ENCODE data around the gene SPEF1.
A peak's percentile ranks its signal among the peaks of the same experiment; 100 is the strongest.

Gene SPEF1

DNA sequence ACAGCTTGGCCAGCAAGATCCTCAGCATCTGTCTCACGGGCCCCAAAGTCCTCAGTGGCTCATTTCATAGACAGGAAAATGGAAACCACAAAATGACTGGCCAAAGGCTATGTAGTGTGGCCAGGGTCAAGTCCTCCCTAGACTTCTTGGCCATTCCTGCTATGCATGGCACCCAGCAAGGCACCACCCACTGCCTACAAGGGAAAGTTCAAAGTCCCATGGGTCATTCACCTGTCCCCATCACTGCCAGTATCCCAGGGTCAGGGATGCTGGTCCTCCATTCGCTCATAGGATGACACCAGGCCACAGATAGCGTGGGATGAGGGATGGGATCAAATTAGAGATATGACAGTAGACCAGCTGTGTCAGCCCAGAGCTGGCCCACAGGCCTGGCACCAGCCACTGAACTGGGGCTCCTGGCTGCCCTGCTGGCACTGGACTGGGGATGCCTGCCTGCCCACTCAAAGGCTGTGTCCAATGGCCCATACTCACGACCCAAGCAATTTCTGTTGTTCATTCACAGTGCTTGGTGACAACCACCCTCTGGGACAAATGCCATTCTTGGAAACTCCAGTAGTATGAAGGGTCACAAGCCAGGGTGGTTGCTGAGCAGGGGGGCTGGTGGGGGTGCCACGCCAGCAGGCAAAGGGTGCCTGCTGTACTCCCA, 25.3 kb downstream of the SPEF1 start:
- Histone ChIP-seq H3K27ac (ENCODE audit: low read depth, low read length) (peak overlapping the region; percentile 29), H3K9ac (ENCODE audit: low read length in 5 of 5) (peak overlapping the region in 1 of 5 donors; percentile 41), H3K27me3 (ENCODE audit: control insufficient read depth in 5 of 5, insufficient read depth in 4 of 5, low read length in 5 of 5) (no peaks in the 10 kb centered on the region), H3K36me3 (ENCODE audit: control insufficient read depth in 5 of 5, insufficient read depth in 5 of 5, low read length in 5 of 5) (peaks cover 0 to 48% (median 28%) of the 10 kb centered on the region in 5 donors), H3K4me3 (ENCODE audit: low read depth in 1 of 5, low read length in 5 of 5) (no peak overlapping the region), H3K4me1 (ENCODE audit: control insufficient read depth in 5 of 5, insufficient read depth in 5 of 5, low read length in 5 of 5) (peaks cover 3 to 84% (median 67%) of the 10 kb centered on the region in 5 donors), H3K9me3 (ENCODE audit: control insufficient read depth in 5 of 5, low read length in 5 of 5) (no peaks in the 10 kb centered on the region)

DNA sequence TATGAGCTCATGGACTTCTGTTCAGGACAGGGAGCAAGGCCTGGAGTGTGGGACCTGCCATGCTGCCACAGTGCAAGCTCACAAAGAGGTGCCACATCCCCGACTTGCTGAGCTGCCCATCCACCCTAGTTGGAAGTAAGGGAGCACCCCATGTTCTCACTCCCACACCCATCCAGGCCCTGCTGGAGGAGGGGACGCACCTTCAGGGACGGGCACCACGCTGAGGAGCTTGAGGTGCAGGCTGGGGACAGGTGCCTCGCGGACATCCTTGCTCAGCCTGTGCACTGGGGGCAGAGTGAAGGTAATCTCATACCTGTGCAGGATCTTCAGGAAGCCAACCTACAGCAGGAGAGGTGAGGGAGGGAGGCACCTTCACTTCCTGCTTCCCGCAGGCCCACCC, 26.0 kb downstream of the SPEF1 start:
- H3K9ac ChIP-seq (ENCODE audit: low read length in 5 of 5) = peak overlapping the region in 1 of 5 donors; percentile 2
- H3K9me3 ChIP-seq (ENCODE audit: control insufficient read depth in 5 of 5, low read length in 5 of 5) = no peaks in the 10 kb centered on the region
- H3K36me3 ChIP-seq (ENCODE audit: control insufficient read depth in 5 of 5, insufficient read depth in 5 of 5, low read length in 5 of 5) = peaks cover 0 to 55% (median 32%) of the 10 kb centered on the region in 5 donors
- H3K27me3 ChIP-seq (ENCODE audit: control insufficient read depth in 5 of 5, insufficient read depth in 4 of 5, low read length in 5 of 5) = no peaks in the 10 kb centered on the region
- no peak overlapping the region for H3K27ac ChIP-seq (ENCODE audit: low read depth, low read length)
- H3K4me1 ChIP-seq (ENCODE audit: control insufficient read depth in 5 of 5, insufficient read depth in 5 of 5, low read length in 5 of 5) = peaks cover 3 to 81% (median 63%) of the 10 kb centered on the region in 5 donors
- no peak overlapping the region for H3K4me3 ChIP-seq (ENCODE audit: low read depth in 1 of 5, low read length in 5 of 5)

DNA sequence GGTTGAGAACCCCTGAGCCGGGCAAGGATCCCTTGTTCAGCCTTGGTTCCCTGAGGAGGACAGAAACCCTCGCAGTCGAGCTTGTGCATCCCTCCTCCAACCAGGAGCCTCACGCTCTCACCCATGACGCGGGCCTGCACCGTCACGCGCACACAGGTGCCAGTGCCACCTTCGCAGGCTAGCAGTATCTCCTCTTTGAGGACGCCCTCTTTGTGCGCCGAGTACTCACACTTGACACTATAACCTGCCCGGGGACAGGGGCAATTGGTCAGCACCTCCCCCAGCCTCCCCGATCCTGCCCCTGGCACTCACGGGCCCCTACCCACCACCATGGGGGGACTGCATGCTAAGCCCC, 27.0 kb downstream of the SPEF1 start:
- Histone ChIP-seq H3K36me3 (ENCODE audit: control insufficient read depth in 5 of 5, insufficient read depth in 5 of 5, low read length in 5 of 5) (peaks cover 0 to 60% (median 42%) of the 10 kb centered on the region in 5 donors), H3K27ac (ENCODE audit: low read depth, low read length) (no peak overlapping the region), H3K27me3 (ENCODE audit: control insufficient read depth in 5 of 5, insufficient read depth in 4 of 5, low read length in 5 of 5) (no peaks in the 10 kb centered on the region), H3K9ac (ENCODE audit: low read length in 5 of 5) (no peak overlapping the region), H3K9me3 (ENCODE audit: control insufficient read depth in 5 of 5, low read length in 5 of 5) (no peaks in the 10 kb centered on the region), H3K4me1 (ENCODE audit: control insufficient read depth in 5 of 5, insufficient read depth in 5 of 5, low read length in 5 of 5) (peaks cover 0 to 71% (median 53%) of the 10 kb centered on the region in 5 donors), H3K4me3 (ENCODE audit: low read depth in 1 of 5, low read length in 5 of 5) (no peak overlapping the region)

DNA sequence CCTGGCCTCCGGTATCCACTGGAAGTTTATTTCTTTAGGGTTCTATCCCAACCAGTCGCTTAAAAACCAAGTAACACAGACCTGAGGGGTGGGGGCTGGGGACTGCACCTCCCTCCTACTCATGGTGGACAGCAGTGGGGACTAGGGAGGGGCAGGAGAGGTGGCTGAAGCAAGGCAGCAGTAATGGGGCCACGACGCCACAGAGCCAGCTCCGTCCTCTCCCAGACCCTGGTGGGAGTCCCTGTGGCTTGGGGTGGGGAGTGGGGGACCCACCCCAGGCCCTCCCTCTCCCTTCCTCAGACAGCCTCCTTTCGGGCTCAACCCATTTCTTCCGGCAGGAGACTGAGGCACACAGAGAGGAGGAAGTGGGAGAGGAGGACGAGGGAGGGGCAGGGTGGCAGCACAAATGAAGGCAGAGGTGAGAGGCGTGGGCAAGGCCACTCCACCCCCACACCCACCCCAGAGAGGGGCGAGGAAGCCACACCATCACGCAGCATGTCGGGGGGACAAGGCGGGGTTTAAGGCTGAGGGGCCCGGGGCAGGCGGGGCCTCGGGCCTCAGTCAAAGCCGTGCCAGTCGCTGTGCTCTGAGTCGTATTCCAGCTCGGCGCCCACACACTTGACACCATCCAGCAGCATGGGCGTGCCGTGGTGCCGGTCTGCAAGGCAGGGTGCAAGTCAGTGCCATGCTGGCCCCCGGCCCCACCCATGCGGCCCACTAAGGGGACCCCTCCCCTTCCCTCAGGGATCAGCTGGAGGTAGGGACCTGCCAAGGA, 27.6 kb downstream of the SPEF1 start:
- Histone ChIP-seq H3K4me1 (ENCODE audit: control insufficient read depth in 5 of 5, insufficient read depth in 5 of 5, low read length in 5 of 5) (peaks cover 0 to 66% (median 48%) of the 10 kb centered on the region in 5 donors), H3K36me3 (ENCODE audit: control insufficient read depth in 5 of 5, insufficient read depth in 5 of 5, low read length in 5 of 5) (peaks cover 0 to 61% (median 47%) of the 10 kb centered on the region in 5 donors), H3K9me3 (ENCODE audit: control insufficient read depth in 5 of 5, low read length in 5 of 5) (no peaks in the 10 kb centered on the region), H3K27me3 (ENCODE audit: control insufficient read depth in 5 of 5, insufficient read depth in 4 of 5, low read length in 5 of 5) (no peaks in the 10 kb centered on the region), H3K9ac (ENCODE audit: low read length in 5 of 5) (peak overlapping the region in 1 of 5 donors; percentile 50), H3K27ac (ENCODE audit: low read depth, low read length) (no peak overlapping the region), H3K4me3 (ENCODE audit: low read depth in 1 of 5, low read length in 5 of 5) (no peak overlapping the region)

DNA sequence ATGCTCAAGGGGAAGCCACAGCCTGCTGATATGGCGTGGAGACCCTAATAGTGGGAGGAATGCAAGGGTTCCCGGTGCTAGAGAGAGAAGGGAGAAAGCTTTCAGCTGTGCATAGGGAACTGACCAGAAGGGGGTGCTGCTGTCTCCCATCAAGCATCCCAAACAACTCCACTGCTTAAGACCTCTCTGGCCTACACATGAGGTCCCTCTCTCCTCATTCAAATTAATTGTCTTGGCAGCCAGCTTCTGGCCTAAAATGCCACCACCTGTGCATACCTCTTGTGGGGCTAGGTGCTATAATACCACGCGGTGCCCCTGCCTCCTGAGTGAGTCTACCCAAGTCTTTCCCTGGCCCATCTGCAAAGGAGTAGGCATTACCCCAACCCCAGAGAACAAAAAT, 28.1 kb downstream of the SPEF1 start:
- no peaks in the 10 kb centered on the region for H3K27me3 ChIP-seq (ENCODE audit: control insufficient read depth in 5 of 5, insufficient read depth in 4 of 5, low read length in 5 of 5)
- peaks cover 0 to 62% (median 49%) of the 10 kb centered on the region in 5 donors for H3K36me3 ChIP-seq (ENCODE audit: control insufficient read depth in 5 of 5, insufficient read depth in 5 of 5, low read length in 5 of 5)
- peaks cover 0 to 60% (median 43%) of the 10 kb centered on the region in 5 donors for H3K4me1 ChIP-seq (ENCODE audit: control insufficient read depth in 5 of 5, insufficient read depth in 5 of 5, low read length in 5 of 5)
- H3K27ac ChIP-seq (ENCODE audit: low read depth, low read length) = no peak overlapping the region
- H3K4me3 ChIP-seq (ENCODE audit: low read depth in 1 of 5, low read length in 5 of 5) = no peak overlapping the region
- H3K9me3 ChIP-seq (ENCODE audit: control insufficient read depth in 5 of 5, low read length in 5 of 5) = no peaks in the 10 kb centered on the region
- H3K9ac ChIP-seq (ENCODE audit: low read length in 5 of 5) = peak overlapping the region in 1 of 5 donors; percentile 50

DNA sequence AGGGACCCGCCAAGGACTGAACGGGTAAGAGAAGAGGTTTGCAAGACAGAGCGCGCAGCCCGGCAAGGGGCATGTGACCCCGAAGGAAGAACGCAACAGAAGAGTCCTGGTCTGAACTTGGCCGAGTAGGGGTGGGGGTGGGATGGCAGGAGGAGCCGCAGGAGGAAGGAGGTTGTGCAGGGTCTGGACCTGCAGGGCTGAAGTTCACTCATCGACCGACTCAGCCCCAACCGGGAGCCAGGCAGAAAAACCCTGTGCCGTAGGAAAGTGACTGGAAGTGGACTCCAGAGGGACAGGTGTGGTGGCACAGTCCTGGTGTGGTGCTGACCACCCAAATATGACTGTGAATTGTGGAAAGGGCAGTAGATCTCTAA, 28.9 kb downstream of the SPEF1 start:
- Histone ChIP-seq H3K4me1 (ENCODE audit: control insufficient read depth in 5 of 5, insufficient read depth in 5 of 5, low read length in 5 of 5) (peaks cover 0 to 53% (median 36%) of the 10 kb centered on the region in 5 donors), H3K4me3 (ENCODE audit: low read depth in 1 of 5, low read length in 5 of 5) (peak overlapping the region in 2 of 5 donors; percentile 22 to 38), H3K27ac (ENCODE audit: low read depth, low read length) (no peak overlapping the region), H3K9me3 (ENCODE audit: control insufficient read depth in 5 of 5, low read length in 5 of 5) (no peaks in the 10 kb centered on the region), H3K27me3 (ENCODE audit: control insufficient read depth in 5 of 5, insufficient read depth in 4 of 5, low read length in 5 of 5) (no peaks in the 10 kb centered on the region), H3K9ac (ENCODE audit: low read length in 5 of 5) (no peak overlapping the region), H3K36me3 (ENCODE audit: control insufficient read depth in 5 of 5, insufficient read depth in 5 of 5, low read length in 5 of 5) (peaks cover 0 to 67% (median 53%) of the 10 kb centered on the region in 5 donors)

DNA sequence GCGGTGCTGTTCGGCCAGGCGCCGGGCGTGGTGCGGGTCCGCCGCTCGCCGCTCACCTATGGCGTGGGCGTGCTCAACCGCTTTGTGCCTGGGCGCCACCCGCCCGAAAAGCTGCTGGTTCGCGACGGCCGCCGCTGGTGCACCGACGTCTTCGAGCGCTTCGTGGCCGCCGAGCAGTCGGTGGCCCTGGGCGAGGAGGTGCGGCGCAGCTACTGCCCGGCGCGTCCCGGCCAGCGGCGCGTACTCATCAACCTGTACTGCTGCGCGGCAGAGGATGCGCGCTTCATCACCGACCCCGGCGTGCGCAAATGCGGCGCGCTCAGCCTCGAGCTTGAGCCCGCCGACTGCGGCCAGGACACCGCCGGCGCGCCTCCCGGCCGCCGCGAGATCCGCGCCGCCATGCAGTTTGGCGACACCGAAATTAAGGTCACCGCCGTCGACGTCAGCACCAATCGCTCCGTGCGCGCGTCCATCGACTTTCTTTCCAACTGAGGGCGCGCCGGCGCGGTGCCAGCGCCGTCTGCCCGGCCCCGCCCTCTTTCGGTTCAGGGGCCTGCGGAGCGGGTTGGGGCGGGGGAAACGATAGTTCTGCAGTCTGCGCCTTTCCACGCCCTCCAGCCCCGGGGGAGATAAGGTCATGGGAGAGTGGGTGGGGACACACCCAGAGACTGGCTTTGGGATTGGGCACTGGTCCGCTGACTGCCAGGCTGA, 29.4 kb downstream of the SPEF1 start:
- H3K9me3 ChIP-seq (ENCODE audit: control insufficient read depth in 5 of 5, low read length in 5 of 5) = no peaks in the 10 kb centered on the region
- H3K4me1 ChIP-seq (ENCODE audit: control insufficient read depth in 5 of 5, insufficient read depth in 5 of 5, low read length in 5 of 5) = peaks cover 3 to 52% (median 35%) of the 10 kb centered on the region in 5 donors
- no peak overlapping the region for H3K9ac ChIP-seq (ENCODE audit: low read length in 5 of 5)
- peak overlapping the region in 2 of 5 donors; percentile 22 to 38 for H3K4me3 ChIP-seq (ENCODE audit: low read depth in 1 of 5, low read length in 5 of 5)
- H3K27ac ChIP-seq (ENCODE audit: low read depth, low read length) = no peak overlapping the region
- H3K36me3 ChIP-seq (ENCODE audit: control insufficient read depth in 5 of 5, insufficient read depth in 5 of 5, low read length in 5 of 5) = peaks cover 0 to 72% (median 59%) of the 10 kb centered on the region in 5 donors
- peaks cover 0 to 2% (median 0%) of the 10 kb centered on the region in 5 donors for H3K27me3 ChIP-seq (ENCODE audit: control insufficient read depth in 5 of 5, insufficient read depth in 4 of 5, low read length in 5 of 5)

DNA sequence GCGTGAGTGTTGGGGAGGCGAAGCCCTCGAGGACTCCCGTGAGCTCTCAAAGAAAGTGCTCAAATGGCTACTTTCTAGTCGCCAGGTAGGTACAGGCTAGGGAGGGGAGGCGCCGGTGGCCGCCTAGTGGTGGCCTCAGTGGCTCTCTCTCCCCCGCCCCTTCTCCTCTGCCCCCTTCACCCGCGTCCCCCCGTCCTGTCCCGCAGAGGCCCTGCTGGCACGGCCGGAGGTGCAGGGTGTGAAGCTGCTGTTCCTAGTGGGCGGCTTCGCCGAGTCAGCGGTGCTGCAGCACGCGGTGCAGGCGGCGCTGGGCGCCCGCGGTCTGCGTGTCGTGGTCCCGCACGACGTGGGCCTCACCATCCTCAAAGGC, 30.0 kb downstream of the SPEF1 start:
- no peaks in the 10 kb centered on the region for H3K9me3 ChIP-seq (ENCODE audit: control insufficient read depth in 5 of 5, low read length in 5 of 5)
- H3K27me3 ChIP-seq (ENCODE audit: control insufficient read depth in 5 of 5, insufficient read depth in 4 of 5, low read length in 5 of 5) = peaks cover 0 to 3% (median 0%) of the 10 kb centered on the region in 5 donors
- H3K4me1 ChIP-seq (ENCODE audit: control insufficient read depth in 5 of 5, insufficient read depth in 5 of 5, low read length in 5 of 5) = peaks cover 3 to 46% (median 33%) of the 10 kb centered on the region in 5 donors
- H3K27ac ChIP-seq (ENCODE audit: low read depth, low read length) = no peak overlapping the region
- H3K4me3 ChIP-seq (ENCODE audit: low read depth in 1 of 5, low read length in 5 of 5) = no peak overlapping the region
- no peak overlapping the region for H3K9ac ChIP-seq (ENCODE audit: low read length in 5 of 5)
- peaks cover 0 to 76% (median 63%) of the 10 kb centered on the region in 5 donors for H3K36me3 ChIP-seq (ENCODE audit: control insufficient read depth in 5 of 5, insufficient read depth in 5 of 5, low read length in 5 of 5)

DNA sequence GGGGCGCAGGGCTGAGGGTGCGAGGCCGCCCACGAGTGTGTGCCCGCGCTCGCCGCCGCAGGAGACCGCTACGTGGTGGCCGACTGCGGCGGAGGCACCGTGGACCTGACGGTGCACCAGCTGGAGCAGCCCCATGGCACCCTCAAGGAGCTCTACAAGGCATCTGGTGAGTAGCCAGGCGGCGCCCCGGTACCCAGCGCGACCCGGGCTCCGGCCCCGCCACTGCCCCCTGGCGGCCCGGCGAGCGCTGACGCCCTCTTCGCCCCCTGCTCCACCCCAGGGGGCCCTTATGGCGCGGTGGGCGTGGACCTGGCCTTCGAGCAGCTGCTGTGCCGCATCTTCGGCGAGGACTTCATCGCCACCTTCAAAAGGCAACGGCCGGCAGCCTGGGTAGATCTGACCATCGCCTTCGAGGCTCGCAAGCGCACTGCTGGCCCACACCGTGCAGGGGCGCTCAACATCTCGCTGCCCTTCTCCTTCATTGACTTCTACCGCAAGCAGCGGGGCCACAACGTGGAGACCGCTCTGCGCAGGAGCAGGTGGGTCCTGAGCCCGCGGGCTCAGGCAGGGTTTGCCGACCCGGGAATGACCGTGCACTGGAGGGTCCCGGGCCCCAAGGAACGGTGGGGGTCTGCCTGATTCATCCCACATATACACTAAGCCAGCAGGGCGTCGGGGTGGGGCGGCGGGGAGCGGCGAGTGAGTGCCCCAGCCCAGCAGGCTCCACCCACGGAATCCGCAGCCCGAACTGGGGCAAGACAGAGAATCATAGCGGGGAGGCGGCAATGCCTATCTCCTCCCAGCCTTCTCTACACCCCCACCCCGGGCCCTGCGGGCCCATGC, 31.3 kb downstream of the SPEF1 start:
- peaks cover 3 to 37% (median 25%) of the 10 kb centered on the region in 5 donors for H3K4me1 ChIP-seq (ENCODE audit: control insufficient read depth in 5 of 5, insufficient read depth in 5 of 5, low read length in 5 of 5)
- H3K36me3 ChIP-seq (ENCODE audit: control insufficient read depth in 5 of 5, insufficient read depth in 5 of 5, low read length in 5 of 5) = peaks cover 0 to 74% (median 66%) of the 10 kb centered on the region in 5 donors
- H3K4me3 ChIP-seq (ENCODE audit: low read depth in 1 of 5, low read length in 5 of 5) = no peak overlapping the region
- H3K9ac ChIP-seq (ENCODE audit: low read length in 5 of 5) = no peak overlapping the region
- peaks cover 0 to 3% (median 0%) of the 10 kb centered on the region in 5 donors for H3K27me3 ChIP-seq (ENCODE audit: control insufficient read depth in 5 of 5, insufficient read depth in 4 of 5, low read length in 5 of 5)
- H3K9me3 ChIP-seq (ENCODE audit: control insufficient read depth in 5 of 5, low read length in 5 of 5) = no peaks in the 10 kb centered on the region
- no peak overlapping the region for H3K27ac ChIP-seq (ENCODE audit: low read depth, low read length)
